HG03521 (cell line): ENCODE results near the gene LRWD1.
"Not testable (repeated sequence)": the region's sequence is repeated elsewhere in the genome, so short reads cannot be mapped to it uniquely, and the experiment has no call there.

Source experiments
- ATAC-seq: cut with Tn5 transposase; IDR thresholded peaks from one replicate; pipeline ENCODE4 v1.9.1; 2021; ENCODE audit warnings: mild to moderate bottlenecking, moderate library complexity; ENCODE audit not compliant: unreplicated experiment

LRWD1 gene

GRCh38 chr7:102493220-102493935, 28.6 kb downstream of the LRWD1 start:
- peak; percentile 37 for ATAC-seq

DNA sequence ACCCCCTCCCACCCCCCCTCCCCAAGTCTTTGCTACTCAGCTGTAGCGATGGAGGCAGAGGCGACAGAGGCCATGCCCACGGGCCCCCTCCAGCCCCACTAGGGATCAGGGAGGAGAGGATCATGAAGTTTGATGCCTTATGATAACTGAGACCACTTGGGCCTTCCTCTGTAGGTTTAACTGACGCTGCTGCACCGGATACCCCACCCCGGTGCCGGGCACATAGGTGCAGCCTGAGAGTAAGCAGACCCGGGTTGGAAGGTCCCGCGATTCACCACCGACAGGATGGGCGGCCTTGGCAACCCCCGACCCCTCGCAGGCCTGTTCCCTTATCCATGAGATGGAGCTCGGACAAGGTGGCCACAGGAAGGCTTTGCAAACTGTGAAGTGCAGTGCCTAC, 29.2 kb downstream of the LRWD1 start:
- ATAC-seq = not testable (repeated sequence)

DNA sequence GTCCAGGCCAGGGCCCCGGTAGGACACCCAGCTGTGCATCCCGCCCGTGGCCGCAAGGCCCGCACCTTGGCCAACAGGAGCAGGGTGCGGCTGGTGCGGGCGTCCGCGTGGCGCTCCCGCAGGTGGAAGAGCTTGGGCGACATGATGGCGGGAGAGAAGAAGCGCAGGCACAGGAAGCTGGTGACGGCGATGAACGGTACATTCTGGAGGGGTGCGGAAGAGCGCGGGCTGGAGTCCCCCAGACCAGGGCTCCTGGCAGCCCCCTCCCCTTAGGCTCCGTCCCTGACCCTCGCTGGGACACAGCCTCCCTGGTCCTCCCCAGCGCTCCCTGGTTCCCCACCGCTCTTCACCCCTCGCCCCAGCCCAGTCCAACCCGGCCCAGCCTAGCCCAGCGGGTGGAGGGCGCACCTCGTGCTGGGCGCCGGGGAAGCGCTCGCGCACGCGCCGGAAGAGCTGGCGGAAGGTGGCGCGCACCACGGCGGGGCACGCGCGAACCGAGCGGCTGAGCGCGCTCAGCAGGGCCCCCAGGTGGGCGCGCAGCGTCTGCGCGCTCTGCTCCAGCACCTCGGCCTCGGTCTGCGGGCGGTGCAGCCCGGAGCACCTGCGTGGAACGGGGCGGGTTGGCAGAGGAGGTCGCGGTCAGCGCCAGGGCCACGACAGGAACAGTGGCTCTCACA, 29.8 kb downstream of the LRWD1 start:
- peak; percentile 66 for ATAC-seq

DNA sequence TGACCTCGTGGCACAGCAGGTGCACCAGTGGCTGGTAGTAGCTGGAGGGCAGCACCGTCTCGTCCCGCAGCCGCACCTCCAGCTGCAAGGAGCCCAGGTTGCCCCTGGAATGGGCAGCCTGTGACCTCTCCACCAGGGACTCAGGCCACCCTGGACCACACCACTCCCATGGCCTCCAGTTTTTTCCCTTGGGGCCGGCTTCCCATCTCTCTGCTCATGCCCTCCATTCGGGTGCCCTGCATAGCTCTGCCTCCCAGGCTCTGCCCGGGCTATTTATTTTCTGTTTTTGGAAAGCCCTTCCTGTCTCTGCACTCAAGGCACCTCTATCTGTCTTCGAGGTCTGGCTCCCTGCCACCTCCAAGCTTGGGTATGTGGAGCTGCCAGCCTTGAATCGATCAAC, 32.1 kb downstream of the LRWD1 start:
- not testable (repeated sequence) for ATAC-seq

DNA sequence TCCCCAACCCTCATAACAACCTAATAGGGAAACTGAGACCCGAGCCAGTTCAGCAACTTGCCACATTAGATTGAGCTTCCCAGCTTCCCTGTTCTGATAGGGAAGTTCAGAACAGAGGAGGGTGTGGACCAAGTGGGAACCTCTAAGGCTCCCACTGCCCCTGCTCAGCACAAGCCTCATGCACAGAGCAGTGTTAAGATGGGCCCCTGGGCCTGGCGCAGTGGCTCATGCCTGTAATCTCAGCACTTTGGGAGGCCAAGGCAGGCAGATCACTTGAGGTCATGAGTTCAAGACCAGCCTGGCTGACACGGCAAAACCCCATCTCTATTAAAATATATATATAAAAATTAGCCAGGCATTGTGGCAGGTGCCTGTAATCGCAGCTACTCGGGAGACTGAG, 32.5 kb downstream of the LRWD1 start:
- not testable (repeated sequence) for ATAC-seq

DNA sequence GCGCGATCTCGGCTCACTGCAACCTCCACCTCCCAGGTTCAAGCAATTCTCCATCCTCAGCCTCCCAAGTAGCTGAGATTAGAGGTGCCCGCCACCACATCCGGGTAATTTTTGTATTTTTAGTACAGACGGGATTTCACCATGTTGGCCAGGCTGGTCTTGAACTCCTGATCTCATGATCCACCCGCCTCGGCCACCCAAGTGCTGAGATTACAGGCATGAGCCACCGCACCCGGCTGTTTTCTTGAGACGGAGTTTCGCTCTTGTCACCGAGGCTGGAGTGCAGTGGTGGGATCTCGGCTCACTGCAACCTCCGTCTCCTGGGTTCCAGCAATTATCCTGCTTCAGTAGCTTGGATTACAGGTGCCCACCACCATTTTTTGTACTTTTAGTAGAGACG, 33.5 kb downstream of the LRWD1 start:
- not testable (repeated sequence) for ATAC-seq

DNA sequence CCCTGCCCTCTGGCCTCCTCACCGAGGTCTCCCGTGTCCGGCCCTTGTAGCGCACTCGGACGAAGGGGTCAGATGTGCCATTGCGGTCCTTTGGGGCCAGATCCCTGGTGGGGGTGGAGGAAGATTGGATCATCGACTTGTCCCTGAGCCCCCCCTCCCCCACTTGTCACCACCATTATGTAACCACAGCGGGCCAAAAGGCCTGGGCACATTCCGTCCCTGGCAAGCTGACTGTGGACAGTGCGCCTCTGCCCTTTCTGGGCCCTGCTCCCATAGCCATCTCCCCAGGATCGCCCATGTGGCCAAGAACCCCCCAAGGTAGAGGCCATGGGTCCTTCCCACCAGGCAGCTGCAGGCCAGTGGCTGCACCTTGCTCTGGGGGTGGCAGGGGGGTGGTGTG, 38.4 kb downstream of the LRWD1 start:
- not testable (repeated sequence) for ATAC-seq

GRCh38 chr7:102505298-102506185, 40.8 kb downstream of the LRWD1 start:
- ATAC-seq = not testable (repeated sequence)

GRCh38 chr7:102507410-102508088, 42.8 kb downstream of the LRWD1 start:
- ATAC-seq = not testable (repeated sequence)

- ATAC-seq = not testable (repeated sequence)
These were observed 45.8 kb downstream of the LRWD1 start for GRCh38 chr7:102510575-102510974.

DNA sequence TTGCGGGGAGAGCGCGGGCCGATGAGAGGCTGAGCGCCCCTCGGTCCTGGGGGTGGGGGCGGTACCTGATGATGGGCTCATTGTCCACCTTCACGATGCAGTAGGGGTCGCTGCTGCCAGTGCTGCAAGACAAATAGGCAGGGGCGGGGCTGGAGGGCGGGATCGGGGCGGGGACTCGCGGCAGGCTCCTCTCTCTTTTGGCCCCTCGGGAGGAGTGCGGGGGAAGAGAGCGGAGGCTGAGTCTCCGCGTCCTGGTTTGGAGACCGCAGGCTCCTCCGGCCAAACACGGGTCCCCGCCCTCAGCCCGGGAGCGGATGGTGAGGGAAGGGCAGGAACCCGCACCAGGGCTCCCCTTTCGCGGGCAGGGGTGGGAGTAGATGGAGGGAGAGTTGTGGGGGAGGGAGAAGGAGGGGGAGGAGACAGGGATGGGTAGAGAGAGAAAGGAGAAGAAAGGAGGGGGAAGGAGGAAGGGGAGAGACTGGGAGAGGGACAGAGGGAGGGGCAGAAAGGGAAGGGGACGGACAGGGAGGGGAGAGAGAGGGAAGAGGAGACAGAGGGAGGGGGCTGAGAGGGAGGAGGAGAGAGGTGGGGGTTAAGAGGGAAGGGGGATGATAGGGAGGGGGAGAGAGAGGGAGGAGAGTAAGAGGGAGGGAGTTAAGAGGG, 47.2 kb downstream of the LRWD1 start:
- ATAC-seq = peak; percentile 41

- not testable (repeated sequence) for ATAC-seq
These were observed 47.9 kb downstream of the LRWD1 start for GRCh38 chr7:102512642-102513221.

DNA sequence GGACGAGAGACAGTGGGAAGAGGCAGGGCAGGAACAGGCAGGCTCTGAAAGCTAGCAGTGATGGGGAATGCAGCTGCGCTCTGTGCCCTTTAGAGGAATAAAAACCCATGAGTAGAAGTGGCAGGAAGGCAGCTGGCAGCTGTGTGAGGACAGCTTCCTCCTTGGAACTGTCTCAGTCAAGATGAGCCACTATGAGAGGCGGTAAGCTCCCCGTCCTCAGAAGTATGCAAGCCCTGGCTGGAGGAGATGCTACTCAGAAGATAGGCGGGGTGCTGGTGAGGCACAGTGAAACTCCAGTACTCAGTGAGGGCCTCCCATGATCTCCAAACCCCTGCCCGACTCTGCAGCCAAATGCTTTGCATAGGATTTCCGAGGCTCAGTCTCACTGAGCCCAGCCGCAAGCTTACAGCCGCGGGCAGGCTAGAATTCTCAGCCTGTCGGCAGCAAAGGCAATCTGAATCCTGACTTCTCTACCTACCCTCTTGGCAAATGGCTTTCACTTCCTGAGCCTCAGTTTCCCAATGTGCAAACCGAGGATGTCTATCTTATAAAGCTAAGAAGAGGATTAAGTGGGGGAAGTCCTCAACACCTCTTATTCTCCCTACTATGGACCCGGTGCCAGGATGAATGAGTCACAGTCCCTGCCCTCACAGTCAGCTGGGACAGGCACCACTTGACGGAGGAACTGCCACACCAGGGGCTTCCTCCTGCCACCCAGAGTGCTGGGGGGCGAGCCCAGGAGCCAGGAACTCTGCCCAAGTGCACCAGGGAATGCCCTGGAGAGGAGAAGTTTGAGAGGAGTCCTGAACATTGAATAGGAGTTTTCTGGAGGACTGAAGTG, 50.3 kb downstream of the LRWD1 start:
- ATAC-seq = peak; percentile 51

GRCh38 chr7:102515889-102516288, 51.1 kb downstream of the LRWD1 start:
- not testable (repeated sequence) for ATAC-seq

- not testable (repeated sequence) for ATAC-seq
These were observed 52.2 kb downstream of the LRWD1 start for GRCh38 chr7:102516951-102517350.

DNA sequence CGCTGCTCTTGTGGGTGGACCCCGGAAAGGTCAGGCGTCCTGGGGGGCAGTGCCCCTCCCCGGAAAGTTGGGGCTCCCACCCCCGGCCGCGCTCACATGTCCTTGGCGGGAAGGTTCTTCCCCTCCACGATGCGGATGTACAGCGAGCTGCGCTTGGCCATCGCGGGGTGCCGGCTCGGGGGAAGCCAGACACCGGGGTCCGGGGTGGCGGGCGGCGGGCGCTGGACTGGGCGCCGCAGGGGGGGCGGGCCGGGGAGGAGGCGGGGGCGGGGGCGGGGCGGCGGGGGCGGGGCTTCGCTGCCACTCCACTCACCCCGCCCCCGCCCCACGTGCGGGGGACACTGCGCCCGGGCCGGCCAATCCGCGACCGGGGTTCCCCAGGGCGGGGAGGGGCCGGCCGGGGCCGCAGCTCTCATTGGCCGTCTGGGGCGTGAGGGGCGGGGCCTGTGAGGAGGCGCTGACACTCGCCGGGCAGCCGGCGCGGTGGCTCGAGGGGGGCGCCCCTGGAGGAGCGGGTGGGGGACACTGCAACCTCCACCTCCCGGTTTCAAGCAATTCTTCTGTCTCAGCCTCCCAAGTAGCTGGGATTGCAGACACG, 52.9 kb downstream of the LRWD1 start, which contains the start of gene RASA4B:
Gene RASA4B (minus strand): TSS at position 228 of the 598 bp plus-strand sequence. CDS start 67 bp downstream, at position 161.
- ATAC-seq = peak; percentile 88

- not testable (repeated sequence) for ATAC-seq
These were observed 56.0 kb downstream of the LRWD1 start for GRCh38 chr7:102520797-102521196.
